ENCODE data around the gene ATG2B.

The ATG2B gene

GRCh38 chr14:96264200-96264553, 99.0 kb downstream of the ATG2B start:
- H3K4me3 ChIP-seq (ENCODE audit: low read length in 2 of 2): no peak overlapping the region
- no peak overlapping the region for H3K27ac ChIP-seq (ENCODE audit: low read length)
- H3K27me3 ChIP-seq (ENCODE audit: control insufficient read depth in 1 of 2, insufficient read depth in 2 of 2, low read length in 2 of 2): no peaks in the 10 kb centered on the region
- no peaks in the 10 kb centered on the region for H3K36me3 ChIP-seq (ENCODE audit: control insufficient read depth in 2 of 2, insufficient read depth in 2 of 2, low read length in 2 of 2)
- peaks cover 19% of the 10 kb centered on the region for H3K4me1 ChIP-seq (ENCODE audit: control insufficient read depth, insufficient read depth, low read length)
- H3K9me3 ChIP-seq (ENCODE audit: control insufficient read depth in 2 of 2, low read length in 2 of 2): no peaks in the 10 kb centered on the region
- H3K9ac ChIP-seq (ENCODE audit: low read length in 2 of 2): no peak overlapping the region

GRCh38 chr14:96263347-96264199, 99.6 kb downstream of the ATG2B start:
- H3K4me3 ChIP-seq (ENCODE audit: low read length in 2 of 2): no peak overlapping the region
- H3K27me3 ChIP-seq (ENCODE audit: control insufficient read depth in 1 of 2, insufficient read depth in 2 of 2, low read length in 2 of 2): no peaks in the 10 kb centered on the region

GRCh38 chr14:96261772-96262655, 101.1 kb downstream of the ATG2B start:
- Histone ChIP-seq H3K4me3 (ENCODE audit: low read length in 2 of 2) (no peak overlapping the region), H3K27ac (ENCODE audit: low read length) (no peak overlapping the region), H3K4me1 (ENCODE audit: control insufficient read depth, insufficient read depth, low read length) (peaks cover 8% of the 10 kb centered on the region), H3K36me3 (ENCODE audit: control insufficient read depth in 2 of 2, insufficient read depth in 2 of 2, low read length in 2 of 2) (no peaks in the 10 kb centered on the region), H3K27me3 (ENCODE audit: control insufficient read depth in 1 of 2, insufficient read depth in 2 of 2, low read length in 2 of 2) (no peaks in the 10 kb centered on the region), H3K9me3 (ENCODE audit: control insufficient read depth in 2 of 2, low read length in 2 of 2) (no peaks in the 10 kb centered on the region), H3K9ac (ENCODE audit: low read length in 2 of 2) (no peak overlapping the region)

More at GRCh38 chr14:96263347-96264199, 99.6 kb downstream of the ATG2B start:
- Histone ChIP-seq H3K4me1 (ENCODE audit: control insufficient read depth, insufficient read depth, low read length) (peaks cover 13% of the 10 kb centered on the region), H3K36me3 (ENCODE audit: control insufficient read depth in 2 of 2, insufficient read depth in 2 of 2, low read length in 2 of 2) (no peaks in the 10 kb centered on the region), H3K9ac (ENCODE audit: low read length in 2 of 2) (no peak overlapping the region), H3K27ac (ENCODE audit: low read length) (no peak overlapping the region), H3K9me3 (ENCODE audit: control insufficient read depth in 2 of 2, low read length in 2 of 2) (no peaks in the 10 kb centered on the region)

GRCh38 chr14:96261053-96261452, 102.1 kb downstream of the ATG2B start:
- no peaks in the 10 kb centered on the region for H3K27me3 ChIP-seq (ENCODE audit: control insufficient read depth in 1 of 2, insufficient read depth in 2 of 2, low read length in 2 of 2)
- peaks cover 9% of the 10 kb centered on the region for H3K4me1 ChIP-seq (ENCODE audit: control insufficient read depth, insufficient read depth, low read length)
- no peak overlapping the region for H3K27ac ChIP-seq (ENCODE audit: low read length)
- no peaks in the 10 kb centered on the region for H3K36me3 ChIP-seq (ENCODE audit: control insufficient read depth in 2 of 2, insufficient read depth in 2 of 2, low read length in 2 of 2)
- H3K4me3 ChIP-seq (ENCODE audit: low read length in 2 of 2): no peak overlapping the region
- H3K9ac ChIP-seq (ENCODE audit: low read length in 2 of 2): no peak overlapping the region
- H3K9me3 ChIP-seq (ENCODE audit: control insufficient read depth in 2 of 2, low read length in 2 of 2): no peaks in the 10 kb centered on the region

- Histone ChIP-seq H3K4me1 (ENCODE audit: control insufficient read depth, insufficient read depth, low read length) (peaks cover 13% of the 10 kb centered on the region), H3K4me3 (ENCODE audit: low read length in 2 of 2) (no peak overlapping the region), H3K9me3 (ENCODE audit: control insufficient read depth in 2 of 2, low read length in 2 of 2) (no peaks in the 10 kb centered on the region), H3K36me3 (ENCODE audit: control insufficient read depth in 2 of 2, insufficient read depth in 2 of 2, low read length in 2 of 2) (no peaks in the 10 kb centered on the region), H3K9ac (ENCODE audit: low read length in 2 of 2) (no peak overlapping the region), H3K27ac (ENCODE audit: low read length) (no peak overlapping the region), H3K27me3 (ENCODE audit: control insufficient read depth in 1 of 2, insufficient read depth in 2 of 2, low read length in 2 of 2) (no peaks in the 10 kb centered on the region)
Measured at GRCh38 chr14:96260341-96260821, 102.8 kb downstream of the ATG2B start.

GRCh38 chr14:96257900-96258299, 105.2 kb downstream of the ATG2B start:
- no peak overlapping the region for H3K27ac ChIP-seq (ENCODE audit: low read length)
- no peaks in the 10 kb centered on the region for H3K9me3 ChIP-seq (ENCODE audit: control insufficient read depth in 2 of 2, low read length in 2 of 2)
- H3K4me1 ChIP-seq (ENCODE audit: control insufficient read depth, insufficient read depth, low read length): peaks cover 27% of the 10 kb centered on the region
- no peaks in the 10 kb centered on the region for H3K27me3 ChIP-seq (ENCODE audit: control insufficient read depth in 1 of 2, insufficient read depth in 2 of 2, low read length in 2 of 2)
- no peak overlapping the region for H3K9ac ChIP-seq (ENCODE audit: low read length in 2 of 2)
- no peaks in the 10 kb centered on the region for H3K36me3 ChIP-seq (ENCODE audit: control insufficient read depth in 2 of 2, insufficient read depth in 2 of 2, low read length in 2 of 2)
- H3K4me3 ChIP-seq (ENCODE audit: low read length in 2 of 2): no peak overlapping the region

GRCh38 chr14:96257056-96257455, 106.1 kb downstream of the ATG2B start:
- H3K27ac ChIP-seq (ENCODE audit: low read length): no peak overlapping the region
- no peak overlapping the region for H3K4me3 ChIP-seq (ENCODE audit: low read length in 2 of 2)
- peaks cover 28% of the 10 kb centered on the region for H3K4me1 ChIP-seq (ENCODE audit: control insufficient read depth, insufficient read depth, low read length)

GRCh38 chr14:96256407-96256806, 106.7 kb downstream of the ATG2B start:
- no peaks in the 10 kb centered on the region for H3K27me3 ChIP-seq (ENCODE audit: control insufficient read depth in 1 of 2, insufficient read depth in 2 of 2, low read length in 2 of 2)
- H3K9me3 ChIP-seq (ENCODE audit: control insufficient read depth in 2 of 2, low read length in 2 of 2): no peaks in the 10 kb centered on the region
- no peak overlapping the region for H3K27ac ChIP-seq (ENCODE audit: low read length)
- no peak overlapping the region for H3K9ac ChIP-seq (ENCODE audit: low read length in 2 of 2)
- H3K4me3 ChIP-seq (ENCODE audit: low read length in 2 of 2): no peak overlapping the region
- H3K4me1 ChIP-seq (ENCODE audit: control insufficient read depth, insufficient read depth, low read length): peaks cover 24% of the 10 kb centered on the region
- no peaks in the 10 kb centered on the region for H3K36me3 ChIP-seq (ENCODE audit: control insufficient read depth in 2 of 2, insufficient read depth in 2 of 2, low read length in 2 of 2)

More at GRCh38 chr14:96257056-96257455, 106.1 kb downstream of the ATG2B start:
- H3K9ac ChIP-seq (ENCODE audit: low read length in 2 of 2): no peak overlapping the region
- no peaks in the 10 kb centered on the region for H3K9me3 ChIP-seq (ENCODE audit: control insufficient read depth in 2 of 2, low read length in 2 of 2)
- no peaks in the 10 kb centered on the region for H3K36me3 ChIP-seq (ENCODE audit: control insufficient read depth in 2 of 2, insufficient read depth in 2 of 2, low read length in 2 of 2)
- H3K27me3 ChIP-seq (ENCODE audit: control insufficient read depth in 1 of 2, insufficient read depth in 2 of 2, low read length in 2 of 2): no peaks in the 10 kb centered on the region

- no peaks in the 10 kb centered on the region for H3K9me3 ChIP-seq (ENCODE audit: control insufficient read depth in 2 of 2, low read length in 2 of 2)
- peak within 1 kb of the TSS in 1 of 2 donors; percentile 5 for H3K4me3 ChIP-seq (ENCODE audit: low read length in 2 of 2)
- H3K36me3 ChIP-seq (ENCODE audit: control insufficient read depth in 2 of 2, insufficient read depth in 2 of 2, low read length in 2 of 2): no peaks in the 10 kb centered on the region
- H3K4me1 ChIP-seq (ENCODE audit: control insufficient read depth, insufficient read depth, low read length): peaks cover 24% of the 10 kb centered on the region
- H3K27me3 ChIP-seq (ENCODE audit: control insufficient read depth in 1 of 2, insufficient read depth in 2 of 2, low read length in 2 of 2): no peaks in the 10 kb centered on the region
- H3K9ac ChIP-seq (ENCODE audit: low read length in 2 of 2): peak within 1 kb of the TSS in 1 of 2 donors; percentile 36
- H3K27ac ChIP-seq (ENCODE audit: low read length): peak within 1 kb of the TSS; percentile 62
Measured at GRCh38 chr14:96255501-96256366, 107.4 kb downstream of the ATG2B start, which contains the start of gene BDKRB1. TSS of gene BDKRB1 (plus strand) at chr14:96256210. CDS start at chr14:96263683, 7,473 bp downstream.

- no peaks in the 10 kb centered on the region for H3K36me3 ChIP-seq (ENCODE audit: control insufficient read depth in 2 of 2, insufficient read depth in 2 of 2, low read length in 2 of 2)
- H3K4me3 ChIP-seq (ENCODE audit: low read length in 2 of 2): no peak overlapping the region
- H3K27me3 ChIP-seq (ENCODE audit: control insufficient read depth in 1 of 2, insufficient read depth in 2 of 2, low read length in 2 of 2): no peaks in the 10 kb centered on the region
- H3K4me1 ChIP-seq (ENCODE audit: control insufficient read depth, insufficient read depth, low read length): peaks cover 24% of the 10 kb centered on the region
- no peaks in the 10 kb centered on the region for H3K9me3 ChIP-seq (ENCODE audit: control insufficient read depth in 2 of 2, low read length in 2 of 2)
- peak overlapping the region; percentile 62 for H3K27ac ChIP-seq (ENCODE audit: low read length)
- no peak overlapping the region for H3K9ac ChIP-seq (ENCODE audit: low read length in 2 of 2)
Measured at GRCh38 chr14:96254687-96255086, 108.5 kb downstream of the ATG2B start.

All from stomach smooth muscle (tissue), 2 donors.